Muscle layer of colon (tissue), 2 donors: ENCODE results near the gene GATA2.

Source experiments
- H3K27ac ChIP-seq: one replicate; pipeline ENCODE4 v1.7.0; 2013; ENCODE audit warnings: low read depth, mild to moderate bottlenecking, low read length, moderate library complexity
- H3K27me3 ChIP-seq, 2 donors: one replicate each; pipeline ENCODE4 v1.7.0; 2013; ENCODE audit warnings: low read length in 2 of 2, mild to moderate bottlenecking in 2 of 2; ENCODE audit not compliant: insufficient read depth in 2 of 2, control insufficient read depth in 1 of 2
- H3K36me3 ChIP-seq: one replicate; pipeline ENCODE4 v1.7.0; 2013; ENCODE audit warnings: mild to moderate bottlenecking, low read length; ENCODE audit not compliant: insufficient read depth
- H3K4me1 ChIP-seq: one replicate; pipeline ENCODE4 v1.7.0; 2013; ENCODE audit warnings: mild to moderate bottlenecking, low read length; ENCODE audit not compliant: insufficient read depth
- H3K4me3 ChIP-seq, 2 donors: one replicate each; pipeline ENCODE4 v1.7.0; 2013; ENCODE audit warnings: low read length in 2 of 2, low read depth in 1 of 2, mild to moderate bottlenecking in 1 of 2, moderate library complexity in 1 of 2
- H3K9ac ChIP-seq: one replicate; pipeline ENCODE4 v1.7.0; 2013; ENCODE audit warnings: low read length
- H3K9me3 ChIP-seq: one replicate; pipeline ENCODE4 v1.7.0; 2013; ENCODE audit warnings: mild to moderate bottlenecking, low read length
- donor health status: abdominal sarcoma.
- donor health status: Adenocarcinoma of cecum.

Gene GATA2

DNA sequence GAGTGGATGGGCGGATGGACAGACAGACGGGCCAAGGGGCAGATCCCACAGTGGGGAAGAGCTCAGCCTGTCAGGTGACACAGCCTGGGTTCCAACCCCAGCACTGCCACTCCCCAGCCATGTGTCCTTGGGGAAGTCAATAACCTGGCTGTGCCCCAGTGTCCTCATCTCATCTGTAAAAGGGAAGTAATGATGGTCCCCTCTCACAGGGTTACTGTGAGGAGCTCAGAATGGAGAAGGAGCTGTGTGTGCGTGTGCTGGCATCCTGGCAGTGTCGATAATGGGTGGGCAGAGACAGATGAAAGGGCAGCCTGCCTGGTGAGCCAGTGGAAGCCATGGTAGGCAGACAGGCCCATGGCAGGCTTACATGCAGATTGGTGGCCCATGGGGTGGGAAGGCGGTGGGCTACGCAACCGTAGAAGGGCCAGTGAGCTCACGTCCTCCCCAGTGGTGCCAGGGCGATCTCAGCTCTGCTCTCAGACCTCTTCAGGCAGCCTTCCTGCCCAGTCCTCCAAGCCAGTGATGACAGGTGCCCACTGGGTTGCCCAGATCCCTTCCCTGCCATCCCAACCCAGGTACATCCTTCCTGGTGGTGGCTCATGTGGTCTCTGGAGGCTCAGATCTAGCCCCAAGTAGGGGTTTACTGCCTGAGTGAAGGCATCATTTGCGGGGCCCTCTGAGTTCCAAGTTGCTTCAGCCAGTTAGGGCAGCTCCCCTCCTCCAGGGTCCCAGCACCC, 24.0 kb downstream of the GATA2 start:
- no peak overlapping the region for H3K27ac ChIP-seq
- H3K36me3 ChIP-seq = no peaks in the 10 kb centered on the region
- peaks cover 0 to 9% of the 10 kb centered on the region in 2 donors for H3K27me3 ChIP-seq
- no peaks in the 10 kb centered on the region for H3K4me1 ChIP-seq
- H3K4me3 ChIP-seq = no peak overlapping the region
- no peaks in the 10 kb centered on the region for H3K9me3 ChIP-seq
- H3K9ac ChIP-seq = no peak overlapping the region

DNA sequence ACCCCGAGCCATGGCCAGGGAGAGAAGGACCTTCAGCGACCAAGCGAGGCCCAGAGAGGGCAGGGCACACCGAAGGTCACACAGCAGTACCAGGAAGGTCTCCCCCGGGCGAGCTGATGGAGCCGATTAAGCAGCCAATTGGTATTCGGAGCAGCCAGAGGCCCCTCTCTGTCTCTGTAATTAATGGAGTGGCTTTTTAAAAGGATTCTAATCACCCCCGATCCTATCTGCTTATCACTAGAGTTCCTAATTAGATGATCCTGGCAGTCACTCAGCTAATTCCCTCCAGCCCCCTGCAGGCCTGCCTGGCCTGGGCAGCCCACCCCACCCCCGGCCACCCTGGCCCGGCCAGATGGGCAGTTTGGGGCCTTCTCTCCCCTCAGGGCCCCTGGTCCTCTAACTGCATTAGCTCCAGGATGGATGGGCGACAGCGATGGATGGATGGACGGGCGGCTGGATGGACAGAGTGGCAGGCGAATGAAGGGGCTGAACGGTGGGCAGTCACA, 24.7 kb downstream of the GATA2 start:
- Histone ChIP-seq H3K27me3 (peaks cover 0 to 9% of the 10 kb centered on the region in 2 donors), H3K4me3 (no peak overlapping the region)

DNA sequence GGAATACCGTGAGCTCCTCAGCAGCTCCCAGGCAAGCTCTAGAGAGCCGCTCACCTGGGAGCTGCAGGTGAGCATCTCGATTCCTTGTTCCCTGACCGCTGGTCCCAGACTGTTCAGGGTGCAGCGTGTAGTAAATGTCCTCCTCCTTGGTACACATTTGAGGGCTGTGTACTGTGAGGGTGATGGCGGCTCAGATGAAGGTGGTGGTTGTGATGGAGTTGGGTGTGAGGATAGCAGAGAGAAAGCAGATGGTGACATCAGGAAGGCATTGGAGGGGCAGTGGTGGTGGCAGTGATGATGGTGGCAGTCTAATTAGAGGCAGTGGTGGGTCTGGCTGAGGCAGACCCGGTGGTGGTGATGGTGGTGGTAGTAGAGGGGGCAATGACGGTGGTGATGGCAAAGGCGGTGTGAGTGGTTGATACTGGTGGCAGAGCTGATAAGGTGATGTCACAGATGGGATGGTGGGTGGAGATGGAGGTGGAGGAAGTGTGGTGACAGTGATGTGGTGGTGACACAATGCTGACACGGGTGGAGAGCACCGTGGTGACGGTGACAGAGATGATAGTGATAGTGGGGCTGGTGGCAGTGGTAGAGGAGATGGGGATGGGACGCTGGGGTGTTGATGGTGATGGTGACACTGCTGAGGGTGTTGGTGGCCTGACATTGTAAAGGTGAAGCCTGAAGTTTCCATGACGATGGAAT, 26.0 kb downstream of the GATA2 start, which contains the start of gene DNAJB8:
Gene DNAJB8 (minus strand): TSS at position 51 of the 702 bp plus-strand sequence. CDS start 3,645 bp downstream, outside the sequence.
- H3K9ac ChIP-seq = no peak within 1 kb of the TSS
- no peaks in the 10 kb centered on the region for H3K4me1 ChIP-seq
- H3K27ac ChIP-seq = no peak within 1 kb of the TSS
- no peak within 1 kb of the TSS for H3K4me3 ChIP-seq
- H3K36me3 ChIP-seq = no peaks in the 10 kb centered on the region
- peaks cover 0 to 9% of the 10 kb centered on the region in 2 donors for H3K27me3 ChIP-seq
- H3K9me3 ChIP-seq = no peaks in the 10 kb centered on the region

More for the DNA sequence above, 24.7 kb downstream of the GATA2 start:
- Histone ChIP-seq H3K27ac (no peak overlapping the region), H3K36me3 (no peaks in the 10 kb centered on the region), H3K4me1 (no peaks in the 10 kb centered on the region), H3K9me3 (no peaks in the 10 kb centered on the region), H3K9ac (no peak overlapping the region)

DNA sequence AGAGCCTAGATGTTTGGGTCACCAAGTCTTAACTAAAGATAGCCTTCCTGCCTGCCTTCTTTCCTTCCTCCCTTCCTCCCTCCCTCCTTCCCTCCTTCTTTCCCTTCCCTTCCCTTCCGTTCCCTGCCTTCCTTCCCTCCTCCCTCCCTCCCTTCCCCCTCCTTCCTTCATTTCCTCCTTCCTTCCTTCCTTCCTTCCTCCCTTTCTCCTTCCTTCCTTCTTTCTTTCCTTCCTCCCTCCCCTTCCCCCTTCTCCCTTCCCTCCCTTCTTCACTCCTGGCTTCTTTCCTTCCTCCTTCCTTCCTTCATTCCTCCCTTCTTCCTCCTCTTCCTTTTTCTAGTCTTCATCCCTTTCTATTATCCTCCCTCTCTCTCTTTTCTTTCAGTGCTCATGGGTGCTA, 28.3 kb downstream of the GATA2 start:
- Histone ChIP-seq H3K27ac (no peak overlapping the region), H3K36me3 (no peaks in the 10 kb centered on the region), H3K9me3 (no peaks in the 10 kb centered on the region), H3K4me1 (no peaks in the 10 kb centered on the region), H3K27me3 (peaks cover 0 to 9% of the 10 kb centered on the region in 2 donors), H3K9ac (no peak overlapping the region), H3K4me3 (no peak overlapping the region)

DNA sequence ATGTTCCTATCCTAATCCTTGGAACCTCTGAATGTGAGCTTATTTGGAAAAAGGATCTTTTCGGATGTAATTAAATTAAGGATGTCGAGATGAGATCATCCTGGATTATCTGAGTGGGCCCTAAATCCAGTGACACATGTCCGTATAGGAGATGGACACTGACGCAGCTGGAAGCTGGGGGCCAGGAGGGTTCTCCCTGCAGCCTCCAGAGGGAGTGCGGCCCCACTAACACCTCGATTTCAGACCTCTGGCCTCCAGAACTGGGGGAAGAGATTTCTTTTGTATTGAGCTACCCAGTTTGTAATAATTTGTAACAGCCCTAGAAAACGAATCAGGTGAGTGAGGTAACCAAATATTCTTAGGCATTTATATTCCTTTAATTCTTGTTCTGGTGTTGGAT, 28.8 kb downstream of the GATA2 start:
- H3K9me3 ChIP-seq = no peaks in the 10 kb centered on the region

DNA sequence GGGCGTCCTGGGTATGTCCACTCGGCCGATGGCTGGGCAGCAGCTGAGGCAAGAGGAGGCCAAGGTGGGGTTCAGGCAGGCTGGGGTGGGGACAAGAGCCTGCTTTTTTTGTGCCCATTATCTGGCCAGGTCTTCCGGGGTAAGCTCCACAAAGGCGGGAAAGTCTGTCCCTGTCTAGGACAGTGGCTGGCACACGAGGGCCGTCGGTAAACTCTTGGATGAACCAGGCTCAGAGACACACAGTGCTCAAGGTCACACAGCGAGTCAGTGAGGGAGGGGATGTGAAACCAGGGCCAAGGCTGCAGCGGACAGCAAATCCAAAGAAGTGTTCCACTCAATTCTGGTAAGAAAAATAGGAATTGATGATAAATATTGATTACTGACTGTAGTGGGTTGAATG, 29.2 kb downstream of the GATA2 start:
- peaks cover 0 to 9% of the 10 kb centered on the region in 2 donors for H3K27me3 ChIP-seq
- H3K36me3 ChIP-seq = no peaks in the 10 kb centered on the region
- no peak overlapping the region for H3K27ac ChIP-seq
- no peaks in the 10 kb centered on the region for H3K4me1 ChIP-seq
- no peak overlapping the region for H3K9ac ChIP-seq
- no peaks in the 10 kb centered on the region for H3K9me3 ChIP-seq
- H3K4me3 ChIP-seq = no peak overlapping the region

More for the DNA sequence above, 28.8 kb downstream of the GATA2 start:
- no peak overlapping the region for H3K9ac ChIP-seq
- H3K27ac ChIP-seq = no peak overlapping the region
- no peak overlapping the region for H3K4me3 ChIP-seq
- no peaks in the 10 kb centered on the region for H3K36me3 ChIP-seq
- peaks cover 0 to 9% of the 10 kb centered on the region in 2 donors for H3K27me3 ChIP-seq
- H3K4me1 ChIP-seq = no peaks in the 10 kb centered on the region

DNA sequence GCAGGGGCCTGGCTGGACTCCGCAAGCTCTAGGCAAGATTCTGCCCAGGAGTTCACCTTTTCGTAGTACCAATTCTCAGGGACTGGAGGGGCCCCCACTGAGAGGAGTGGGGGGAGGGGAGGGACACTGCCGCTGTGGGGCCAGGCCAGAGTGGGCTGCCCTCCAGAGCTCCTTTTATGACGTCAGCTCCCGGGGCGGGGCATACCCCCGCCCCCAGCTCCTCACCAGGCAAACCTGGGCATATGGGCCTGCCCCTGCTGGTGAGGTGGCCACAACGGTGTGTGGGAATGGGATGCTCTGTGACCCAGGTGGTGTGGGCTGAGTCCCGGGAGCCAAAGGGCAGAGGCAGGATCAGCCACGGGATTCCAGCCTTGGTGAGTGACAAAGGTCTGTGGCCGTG, 29.6 kb downstream of the GATA2 start:
- no peak overlapping the region for H3K9ac ChIP-seq
- no peaks in the 10 kb centered on the region for H3K36me3 ChIP-seq
- no peaks in the 10 kb centered on the region for H3K4me1 ChIP-seq
- no peak overlapping the region for H3K27ac ChIP-seq
- peaks cover 0 to 9% of the 10 kb centered on the region in 2 donors for H3K27me3 ChIP-seq
- H3K9me3 ChIP-seq = no peaks in the 10 kb centered on the region
- no peak overlapping the region for H3K4me3 ChIP-seq

DNA sequence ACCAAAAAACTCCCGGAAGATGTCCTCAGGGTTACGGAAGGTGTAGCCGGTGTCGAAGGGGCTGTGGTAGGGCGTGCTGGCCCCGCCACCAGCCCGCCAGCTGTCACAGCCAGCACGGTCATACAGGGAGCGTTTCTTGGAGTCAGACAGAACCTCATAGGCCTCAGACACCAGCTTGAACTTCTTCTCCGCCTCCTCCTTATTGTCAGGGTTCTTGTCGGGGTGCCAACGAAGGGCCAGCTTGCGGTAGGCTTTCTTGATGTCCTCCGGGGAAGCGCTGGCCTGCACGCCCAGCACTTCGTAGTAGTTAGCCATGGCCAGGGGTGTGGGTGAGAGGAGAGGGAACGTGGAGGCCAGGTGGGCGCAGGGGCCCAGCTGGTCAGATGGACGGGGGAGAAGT, 30.1 kb downstream of the GATA2 start:
- H3K4me3 ChIP-seq = no peak overlapping the region
- no peak overlapping the region for H3K9ac ChIP-seq
- no peaks in the 10 kb centered on the region for H3K9me3 ChIP-seq
- H3K4me1 ChIP-seq = no peaks in the 10 kb centered on the region
- H3K27me3 ChIP-seq = peaks cover 0 to 7% of the 10 kb centered on the region in 2 donors
- no peaks in the 10 kb centered on the region for H3K36me3 ChIP-seq
- no peak overlapping the region for H3K27ac ChIP-seq

DNA sequence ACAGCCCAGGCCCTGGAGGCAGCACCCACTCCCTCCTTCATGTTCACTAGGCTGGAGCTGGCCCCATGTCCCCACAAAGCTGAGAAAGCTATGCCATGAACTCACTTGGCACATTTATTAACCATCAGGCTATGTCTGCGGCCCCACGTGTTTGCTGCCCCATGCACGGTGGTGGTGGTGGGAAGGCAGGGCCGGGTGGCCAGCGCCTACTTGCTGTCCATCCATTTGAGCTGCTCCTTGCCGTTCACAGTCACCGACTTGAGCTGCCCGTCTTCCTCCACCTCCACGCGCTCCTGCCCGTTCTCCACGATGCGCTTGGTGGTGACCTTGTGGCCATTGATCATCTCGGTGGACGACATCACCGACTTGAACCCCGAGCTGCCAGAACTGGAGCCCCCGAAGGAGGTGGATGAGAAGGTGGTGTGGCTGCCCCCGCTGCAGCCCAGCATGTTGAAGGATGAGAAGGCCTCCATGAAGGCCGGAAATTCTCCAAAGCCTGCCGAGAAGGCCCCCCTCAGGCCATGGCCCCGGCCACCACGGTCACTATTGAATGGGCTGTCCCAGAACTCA, 30.6 kb downstream of the GATA2 start:
- Histone ChIP-seq H3K27me3 (peaks cover 0 to 2% of the 10 kb centered on the region in 2 donors), H3K4me1 (no peaks in the 10 kb centered on the region), H3K27ac (no peak overlapping the region), H3K4me3 (no peak overlapping the region), H3K36me3 (no peaks in the 10 kb centered on the region), H3K9me3 (no peaks in the 10 kb centered on the region), H3K9ac (no peak overlapping the region)

DNA sequence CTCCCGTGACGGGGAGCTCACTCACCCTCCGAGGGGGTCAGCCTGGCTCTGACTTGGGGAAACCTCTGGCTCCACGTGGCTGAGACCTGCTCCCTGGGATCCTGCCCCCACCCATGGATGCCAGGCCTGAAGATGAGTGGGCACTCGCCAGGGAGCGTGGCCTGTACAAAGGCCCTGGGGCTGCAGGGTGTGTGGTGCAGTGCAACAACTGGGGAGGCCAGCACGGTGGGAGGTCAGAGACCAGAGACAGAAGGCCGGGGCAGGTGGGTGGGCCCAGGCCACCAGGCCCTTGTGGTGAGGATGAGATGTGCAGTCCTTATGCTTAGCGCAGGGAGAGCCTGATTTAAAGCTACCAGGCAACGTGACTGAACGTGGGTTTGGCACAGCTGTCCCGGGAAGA, 31.3 kb downstream of the GATA2 start:
- Histone ChIP-seq H3K36me3 (no peaks in the 10 kb centered on the region), H3K9ac (no peak overlapping the region), H3K27me3 (peaks cover 0 to 2% of the 10 kb centered on the region in 2 donors), H3K4me1 (no peaks in the 10 kb centered on the region), H3K9me3 (no peaks in the 10 kb centered on the region), H3K4me3 (no peak overlapping the region), H3K27ac (no peak overlapping the region)

DNA sequence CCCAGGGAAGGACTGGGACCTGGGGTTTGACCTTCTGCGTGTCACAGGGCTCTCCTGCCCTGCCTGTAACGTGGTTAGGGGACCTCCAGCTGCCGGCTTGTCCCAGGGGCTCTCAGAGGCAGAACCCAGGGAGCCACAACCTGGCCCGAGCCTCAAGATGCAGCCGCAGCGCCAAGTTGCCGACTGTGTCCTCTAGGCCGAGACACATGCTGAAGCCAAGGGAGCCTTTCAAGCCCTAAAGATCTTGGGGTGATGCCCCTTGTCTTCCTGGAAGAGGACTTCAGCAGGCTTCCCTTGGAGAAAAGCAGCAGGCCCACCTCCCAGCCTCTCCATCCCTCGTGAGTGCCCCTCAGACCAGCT, 33.6 kb downstream of the GATA2 start:
- peaks cover 0 to 10% of the 10 kb centered on the region in 2 donors for H3K27me3 ChIP-seq
- H3K9me3 ChIP-seq = no peaks in the 10 kb centered on the region
- H3K27ac ChIP-seq = no peak overlapping the region
- no peaks in the 10 kb centered on the region for H3K36me3 ChIP-seq
- H3K4me1 ChIP-seq = no peaks in the 10 kb centered on the region
- no peak overlapping the region for H3K4me3 ChIP-seq
- no peak overlapping the region for H3K9ac ChIP-seq
